Measurements from ENCODE around the gene ZBED4.
"Not testable (repeated sequence)": the region's sequence is repeated elsewhere in the genome, so short reads cannot be mapped to it uniquely, and the experiment has no call there.

Gene ZBED4, protein sequence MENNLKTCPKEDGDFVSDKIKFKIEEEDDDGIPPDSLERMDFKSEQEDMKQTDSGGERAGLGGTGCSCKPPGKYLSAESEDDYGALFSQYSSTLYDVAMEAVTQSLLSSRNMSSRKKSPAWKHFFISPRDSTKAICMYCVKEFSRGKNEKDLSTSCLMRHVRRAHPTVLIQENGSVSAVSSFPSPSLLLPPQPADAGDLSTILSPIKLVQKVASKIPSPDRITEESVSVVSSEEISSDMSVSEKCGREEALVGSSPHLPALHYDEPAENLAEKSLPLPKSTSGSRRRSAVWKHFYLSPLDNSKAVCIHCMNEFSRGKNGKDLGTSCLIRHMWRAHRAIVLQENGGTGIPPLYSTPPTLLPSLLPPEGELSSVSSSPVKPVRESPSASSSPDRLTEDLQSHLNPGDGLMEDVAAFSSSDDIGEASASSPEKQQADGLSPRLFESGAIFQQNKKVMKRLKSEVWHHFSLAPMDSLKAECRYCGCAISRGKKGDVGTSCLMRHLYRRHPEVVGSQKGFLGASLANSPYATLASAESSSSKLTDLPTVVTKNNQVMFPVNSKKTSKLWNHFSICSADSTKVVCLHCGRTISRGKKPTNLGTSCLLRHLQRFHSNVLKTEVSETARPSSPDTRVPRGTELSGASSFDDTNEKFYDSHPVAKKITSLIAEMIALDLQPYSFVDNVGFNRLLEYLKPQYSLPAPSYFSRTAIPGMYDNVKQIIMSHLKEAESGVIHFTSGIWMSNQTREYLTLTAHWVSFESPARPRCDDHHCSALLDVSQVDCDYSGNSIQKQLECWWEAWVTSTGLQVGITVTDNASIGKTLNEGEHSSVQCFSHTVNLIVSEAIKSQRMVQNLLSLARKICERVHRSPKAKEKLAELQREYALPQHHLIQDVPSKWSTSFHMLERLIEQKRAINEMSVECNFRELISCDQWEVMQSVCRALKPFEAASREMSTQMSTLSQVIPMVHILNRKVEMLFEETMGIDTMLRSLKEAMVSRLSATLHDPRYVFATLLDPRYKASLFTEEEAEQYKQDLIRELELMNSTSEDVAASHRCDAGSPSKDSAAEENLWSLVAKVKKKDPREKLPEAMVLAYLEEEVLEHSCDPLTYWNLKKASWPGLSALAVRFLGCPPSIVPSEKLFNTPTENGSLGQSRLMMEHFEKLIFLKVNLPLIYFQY

DNA sequence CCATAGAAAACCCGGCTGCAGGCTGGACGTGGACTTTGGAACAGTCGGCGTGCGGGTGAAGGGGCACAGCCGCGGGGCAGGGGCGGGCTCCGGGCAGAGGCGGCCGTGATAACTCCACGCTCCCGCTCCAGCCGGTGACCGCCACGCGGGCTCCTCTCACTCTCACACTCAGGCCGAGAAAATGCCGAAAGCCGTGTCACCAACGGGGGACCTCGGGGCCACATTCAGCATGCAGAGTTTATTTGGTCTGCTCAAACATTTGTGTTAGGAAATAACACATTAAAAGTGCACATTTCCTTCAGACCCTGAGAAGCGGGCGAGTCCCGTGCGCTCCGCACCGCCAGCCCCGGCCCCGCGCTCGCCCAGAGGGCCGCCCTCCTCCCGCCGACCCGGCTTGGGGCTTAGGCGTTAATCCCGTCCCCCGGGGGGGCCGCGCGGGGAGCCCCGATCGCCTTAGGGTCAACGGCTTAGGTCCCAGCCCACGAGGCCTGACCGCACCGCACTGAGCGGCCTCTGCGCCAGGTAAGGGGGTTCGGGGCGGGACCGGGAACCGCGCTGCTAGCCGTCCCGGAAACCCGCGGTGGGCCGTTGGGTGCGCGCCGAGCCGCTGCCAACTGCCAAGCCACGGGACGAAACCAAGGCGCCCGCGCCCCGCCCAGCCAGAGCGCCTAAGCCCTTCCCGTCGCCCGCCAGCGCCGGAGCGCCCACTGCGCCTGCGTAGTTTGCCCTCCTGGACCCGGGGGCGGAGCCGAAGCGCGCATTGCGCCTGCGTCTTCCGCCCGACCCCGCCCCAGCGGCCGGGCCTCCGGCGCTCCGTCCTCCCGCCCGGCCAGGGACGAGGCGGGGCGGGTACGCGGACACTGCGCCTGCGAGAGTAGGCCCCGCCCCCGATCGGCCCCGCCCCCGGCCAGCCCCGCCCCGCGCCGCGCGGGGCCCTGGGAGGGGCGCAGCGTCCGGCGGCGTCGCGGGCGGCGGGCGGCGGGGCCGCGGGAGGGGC, at the start of gene ZBED4:
Gene ZBED4, plus strand, starts transcription at position 947 of the 997 bp plus-strand sequence. CDS start 29,819 bp downstream, outside the sequence.
- peak; percentile 91 to 95 for DNase-seq

DNA sequence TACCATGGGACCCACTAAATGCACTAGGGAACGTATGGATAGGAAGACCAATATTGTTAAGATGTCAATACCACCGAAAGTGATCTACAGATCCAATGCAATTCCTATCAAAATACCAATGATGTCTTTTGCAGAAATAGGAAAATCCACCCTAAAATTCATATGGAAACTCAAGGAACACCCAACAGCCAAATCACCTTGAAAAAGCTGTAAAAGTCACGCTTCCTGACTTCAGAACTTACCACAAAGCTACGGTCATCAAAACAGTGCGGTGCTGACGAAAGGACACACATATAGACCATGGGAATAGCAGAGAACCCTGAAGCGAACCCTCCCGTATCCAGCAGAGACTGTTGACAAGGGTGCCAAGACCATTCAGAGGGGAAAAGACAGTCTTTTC, 46.5 kb upstream of the ZBED4 start:
- DNase-seq = no peak

DNA sequence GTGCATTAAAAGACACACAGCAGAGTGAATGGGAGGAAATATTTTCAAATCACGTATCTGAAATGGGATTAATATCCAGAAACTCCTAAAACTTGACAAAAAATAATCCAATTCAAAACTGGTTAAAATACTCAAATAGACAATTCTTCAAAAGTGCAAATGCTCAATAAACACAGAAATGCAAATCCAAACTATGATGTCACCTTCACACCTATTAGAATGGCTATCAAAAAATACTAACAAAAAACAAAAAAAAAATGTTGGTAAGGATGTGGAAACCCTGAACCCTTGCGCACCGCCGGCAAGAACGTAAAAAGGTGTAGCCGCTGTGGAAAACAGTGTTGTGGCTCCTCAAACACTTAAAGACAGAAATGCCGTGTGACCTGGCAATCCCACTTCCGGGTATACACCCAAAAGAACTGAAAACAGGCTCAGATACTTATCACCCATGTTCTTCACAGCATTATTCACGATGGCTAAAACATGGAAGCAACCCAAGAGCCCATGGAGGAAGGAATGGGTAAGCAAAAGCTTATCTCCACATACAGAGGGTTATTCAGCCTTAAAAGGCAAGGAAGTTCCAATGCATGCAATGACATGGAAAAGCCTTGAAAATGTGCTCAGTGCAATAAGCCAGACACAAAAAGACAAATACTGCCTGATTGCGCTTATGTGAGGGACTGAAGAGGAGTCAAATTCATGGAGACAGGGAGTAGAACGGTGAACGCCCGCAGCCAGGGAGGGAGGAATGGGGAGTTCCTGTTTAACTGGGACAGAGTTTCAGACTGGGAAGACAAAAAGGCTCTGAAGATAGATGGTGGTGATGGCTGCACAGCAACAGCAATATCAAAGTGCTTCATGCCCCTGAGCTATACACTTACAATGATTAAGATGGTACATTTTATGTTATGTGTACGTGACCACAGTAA, 45.6 kb upstream of the ZBED4 start:
- DNase-seq = no peak

DNA sequence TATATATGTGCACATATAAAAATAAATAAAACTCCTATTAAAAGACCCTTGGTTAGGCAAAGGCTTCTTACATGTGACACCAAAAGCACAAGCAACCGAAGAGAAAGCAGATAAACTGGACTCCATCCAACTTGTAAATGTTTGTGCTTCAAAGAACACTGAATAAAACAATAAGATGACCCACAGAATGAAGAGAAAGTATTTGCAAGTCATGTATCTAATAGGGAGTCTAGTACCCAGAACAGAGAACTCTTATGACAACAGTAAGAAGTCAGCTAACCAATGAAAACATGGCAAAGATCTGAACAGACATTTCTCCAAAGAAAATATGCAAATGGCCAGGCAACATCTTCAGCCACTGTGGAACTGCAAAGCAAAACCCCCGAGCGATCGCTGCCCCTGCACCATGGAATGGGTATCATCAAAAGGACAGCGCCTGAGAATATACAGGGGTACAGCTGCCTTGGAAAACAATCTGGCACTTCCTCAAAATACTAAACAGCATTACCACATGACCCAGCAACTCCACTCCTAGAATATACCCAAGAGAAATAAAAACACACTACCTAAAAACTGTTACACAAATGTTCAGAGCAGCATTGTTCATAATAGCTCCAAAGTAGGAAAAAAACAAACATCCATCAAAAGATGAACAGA, 43.2 kb upstream of the ZBED4 start:
- no peak for DNase-seq

DNA sequence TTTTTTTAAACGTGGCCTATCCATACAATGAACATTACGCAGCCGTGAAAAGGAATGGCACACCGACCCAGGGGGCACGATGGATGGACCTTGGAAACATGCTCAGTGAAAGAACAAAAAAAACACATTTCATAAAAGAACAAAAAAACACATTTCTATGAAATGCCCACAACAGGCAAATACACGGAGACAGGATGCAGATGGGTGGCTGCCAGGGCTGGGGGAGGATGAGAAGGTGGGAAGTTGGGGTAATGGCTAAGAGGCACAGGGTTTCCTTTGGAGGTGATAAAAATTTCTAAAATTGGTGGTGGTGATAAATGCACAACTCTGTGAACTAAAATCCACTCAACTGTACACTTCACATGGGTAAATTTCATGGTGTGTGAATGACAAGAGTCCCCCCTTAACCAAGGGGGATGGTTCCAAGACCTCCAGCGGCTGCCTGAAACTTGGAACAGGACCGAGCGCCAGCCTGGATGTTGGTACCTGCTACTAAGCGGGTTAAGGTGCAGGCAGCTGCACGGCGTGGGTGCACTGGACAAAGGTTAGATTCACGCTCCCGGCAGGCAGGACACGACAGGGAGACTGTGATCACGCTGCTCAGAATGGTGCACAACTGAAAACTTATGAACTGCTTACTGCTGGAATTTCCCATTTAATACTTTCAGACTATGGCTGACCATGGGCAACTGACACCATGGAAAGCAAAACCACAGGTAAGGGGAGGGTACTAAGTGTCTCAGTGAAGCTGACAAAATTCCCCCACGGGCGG, 42.4 kb upstream of the ZBED4 start:
- DNase-seq = no peak

DNA sequence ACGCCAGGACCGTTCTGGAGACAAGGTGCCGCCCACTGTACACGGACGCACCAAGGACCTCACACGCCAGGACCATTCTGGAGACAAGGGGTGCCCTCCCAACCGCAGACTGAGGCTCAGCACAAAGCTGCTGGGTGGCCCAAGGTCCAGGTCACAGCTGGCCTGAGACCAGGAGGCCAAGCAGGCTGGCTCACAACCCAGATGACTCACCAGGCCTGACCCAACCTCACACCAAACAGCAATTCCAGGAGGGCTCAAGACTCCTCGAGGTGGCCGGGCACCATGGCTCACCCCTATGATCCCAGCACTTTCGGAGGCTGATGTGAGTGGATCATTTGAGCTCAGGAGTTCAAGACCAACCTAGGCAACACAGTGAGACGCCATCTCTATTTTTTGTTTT, 40.8 kb upstream of the ZBED4 start:
- no peak for DNase-seq

DNA sequence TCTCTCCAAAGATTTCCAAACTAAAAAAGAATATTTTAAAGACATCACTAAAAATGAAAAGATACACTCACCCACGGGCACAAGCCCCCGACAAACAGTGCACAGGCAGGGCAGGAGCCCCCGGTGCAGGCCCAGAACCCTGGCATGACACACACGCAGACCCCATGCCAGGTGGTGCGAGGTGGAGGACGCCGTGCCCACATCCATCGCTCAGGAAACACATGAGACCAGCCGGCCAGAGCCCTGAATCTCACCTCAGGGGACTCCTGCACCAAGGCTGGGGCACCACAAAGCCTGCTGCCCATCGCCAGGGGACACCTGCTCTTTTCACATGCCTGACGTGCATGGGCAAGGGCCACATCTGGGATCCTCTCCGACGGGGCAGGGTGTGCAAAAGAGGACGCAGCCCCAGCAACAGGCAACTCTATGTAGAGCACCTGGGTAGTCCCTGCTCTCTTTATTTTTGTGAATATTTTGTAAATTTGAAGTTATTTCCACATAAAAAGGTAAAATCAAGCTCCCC, 39.4 kb upstream of the ZBED4 start:
- no peak for DNase-seq

DNA sequence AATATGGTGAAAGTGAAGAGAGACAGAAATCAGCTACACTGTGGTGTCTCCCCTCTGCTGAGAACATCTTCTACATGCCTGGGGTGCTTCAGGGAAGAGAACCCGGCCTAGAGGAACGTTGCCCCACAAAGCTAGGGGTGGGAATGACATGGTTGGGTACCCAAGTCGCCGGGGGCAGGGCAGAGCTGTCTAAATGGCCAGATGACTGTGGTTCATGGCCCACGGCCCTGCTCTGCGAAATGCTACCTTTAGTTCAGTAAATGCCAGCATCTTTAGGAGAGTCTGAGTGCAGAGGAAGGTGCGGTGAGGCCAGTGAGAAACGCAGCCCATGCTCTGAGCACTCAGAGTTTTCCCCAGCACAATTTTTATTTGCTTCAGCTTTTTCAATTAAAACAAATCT, 38.8 kb upstream of the ZBED4 start:
- no peak for DNase-seq

DNA sequence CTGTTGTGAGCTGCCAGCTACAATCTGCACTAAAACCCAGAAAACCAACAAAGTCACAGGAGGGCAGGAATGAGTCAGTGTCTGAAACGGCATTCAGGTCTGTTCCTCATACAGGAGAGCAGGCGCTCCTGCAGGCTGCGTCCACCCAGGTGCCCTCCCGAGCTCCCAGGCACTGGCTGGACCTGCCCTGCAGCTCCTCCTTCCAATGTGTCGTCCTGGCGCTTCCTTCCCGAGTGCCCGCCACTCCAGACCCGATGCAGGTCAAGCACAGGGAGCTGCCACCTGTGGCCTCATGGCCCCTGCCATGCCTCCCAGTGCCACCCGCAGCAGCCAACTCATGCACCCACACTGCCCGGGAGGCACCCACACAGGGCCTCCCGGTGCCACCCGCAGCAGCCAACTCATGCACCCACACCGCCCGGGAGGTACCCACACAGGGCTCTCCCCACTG, 38.0 kb upstream of the ZBED4 start:
- no peak for DNase-seq

DNA sequence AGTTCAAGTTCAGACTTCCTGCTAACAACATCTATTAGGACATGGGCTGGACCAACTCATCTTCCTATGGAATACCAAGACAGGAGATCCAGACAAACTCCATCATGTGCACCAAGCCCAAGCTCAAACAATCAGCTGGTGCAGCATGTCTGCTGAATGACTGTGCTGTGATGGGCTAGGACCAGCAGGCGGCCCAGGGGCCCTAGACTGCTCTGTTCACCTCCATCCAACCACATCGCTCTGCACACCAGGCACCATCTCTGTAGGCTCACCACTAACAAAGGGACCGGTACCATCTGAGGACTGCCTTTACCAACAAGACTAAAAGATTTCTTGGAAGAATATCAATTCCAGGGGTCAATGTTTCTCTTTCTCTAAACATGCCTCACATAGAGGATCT, 36.3 kb upstream of the ZBED4 start:
- no peak for DNase-seq

DNA sequence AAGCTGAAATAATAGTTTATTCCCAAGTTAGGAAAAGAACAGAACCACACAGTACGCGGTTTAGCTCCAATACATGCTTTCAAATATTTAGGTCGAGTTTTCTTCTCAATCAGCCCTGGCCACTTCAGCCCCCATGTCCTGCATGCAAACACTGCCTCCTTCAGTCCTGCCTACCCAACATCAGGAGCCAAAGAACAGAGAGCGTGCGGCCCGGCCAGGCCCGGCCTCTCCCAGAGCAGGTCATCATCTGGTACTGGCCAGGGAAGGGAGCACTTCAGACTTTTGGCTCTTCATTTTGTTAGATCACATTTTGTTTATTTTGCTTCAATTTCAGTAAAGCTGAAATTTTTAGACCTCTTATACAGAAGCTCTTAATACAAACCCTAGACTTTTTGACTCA, 32.7 kb upstream of the ZBED4 start:
- no peak for DNase-seq

DNA sequence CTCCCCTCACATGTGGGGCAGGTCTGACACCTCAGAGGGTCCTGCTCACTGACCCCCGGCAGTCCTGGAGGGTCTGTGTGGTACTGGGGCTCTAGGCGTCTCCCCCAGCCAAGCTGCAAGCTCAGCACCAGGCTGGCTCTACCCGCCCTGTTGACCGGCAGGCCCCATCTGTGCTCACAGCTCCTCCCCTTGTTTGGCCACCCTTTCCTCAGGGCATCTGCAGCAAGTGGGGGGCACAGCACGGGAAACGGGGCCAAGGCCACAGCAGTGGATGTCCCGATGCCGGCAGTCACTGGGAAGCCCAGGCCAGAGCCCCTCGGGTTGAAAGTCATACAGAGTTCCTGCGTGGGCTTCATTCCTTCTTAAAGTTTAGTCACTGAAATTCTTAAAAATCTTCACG, 31.9 kb upstream of the ZBED4 start:
- not testable (repeated sequence) for DNase-seq

DNA sequence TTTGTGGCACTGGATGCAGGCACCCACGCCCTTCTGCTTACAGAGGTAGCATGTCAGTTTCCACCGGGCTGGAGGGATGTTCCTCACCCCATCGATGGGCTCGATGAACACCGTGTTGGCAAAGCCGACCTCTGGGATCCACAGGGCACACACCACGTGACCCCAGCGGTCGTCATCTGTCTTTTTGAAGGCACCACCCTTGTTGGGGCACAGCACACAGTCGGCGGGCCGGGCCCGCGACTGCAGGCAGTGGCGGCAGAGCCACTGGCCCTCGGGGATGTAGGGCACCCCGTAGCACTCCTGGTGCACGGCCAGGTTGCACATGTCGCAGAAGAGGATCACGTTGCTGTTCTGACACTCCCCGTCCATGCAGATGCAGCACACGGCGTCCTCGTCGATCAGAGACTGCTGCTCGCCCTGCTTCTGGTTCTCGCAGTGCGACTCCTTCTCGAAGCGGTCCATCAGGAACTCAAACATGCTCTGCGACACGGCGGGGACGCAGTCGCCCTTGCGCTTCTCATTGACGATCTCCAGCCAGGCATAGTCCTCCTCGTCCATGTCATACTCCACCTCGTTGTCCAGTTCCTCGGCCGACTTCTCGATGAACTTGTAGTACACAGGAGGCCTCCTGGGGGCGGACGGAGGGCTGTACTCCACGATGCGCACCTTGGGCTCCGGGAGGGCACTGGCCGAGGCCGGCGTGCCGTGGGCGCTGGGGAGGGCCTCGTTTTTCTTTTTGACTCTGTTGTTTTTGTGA, 30.2 kb upstream of the ZBED4 start:
- no peak for DNase-seq

DNA sequence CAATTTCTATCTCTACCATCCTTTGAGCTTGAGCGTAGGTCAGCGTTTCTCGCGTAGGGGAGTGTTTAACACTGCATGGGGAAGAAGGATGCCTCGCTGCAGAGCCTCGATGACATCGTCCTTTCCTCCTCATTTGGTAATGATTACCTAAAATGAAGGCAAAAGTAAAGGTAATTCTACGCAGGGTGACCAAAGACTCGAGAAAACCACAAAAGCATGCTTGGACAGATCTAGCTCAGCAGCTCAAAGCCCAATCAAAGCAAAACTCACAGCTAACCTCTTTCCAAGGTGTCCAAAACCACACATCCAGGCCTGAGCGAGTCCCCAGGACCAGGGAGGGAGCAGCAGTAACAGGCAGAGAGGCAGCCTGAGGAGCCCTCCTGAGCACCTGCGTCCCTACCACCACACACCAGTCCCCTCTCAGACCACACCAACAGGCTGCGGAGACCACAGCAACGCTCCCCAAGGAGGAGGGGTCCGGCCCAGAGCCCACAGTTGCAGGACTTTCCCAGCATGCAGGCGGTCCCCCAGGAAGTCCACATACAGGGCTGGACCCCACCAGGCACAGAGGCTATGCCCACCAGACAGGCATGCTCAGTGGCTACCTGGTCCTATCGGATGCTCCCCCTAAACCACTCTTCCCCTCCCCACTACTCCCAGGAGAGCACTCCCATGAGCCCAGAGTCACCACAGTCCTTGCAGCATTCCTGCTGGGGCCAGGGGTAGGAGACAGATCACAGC, 29.3 kb upstream of the ZBED4 start:
- DNase-seq = no peak

DNA sequence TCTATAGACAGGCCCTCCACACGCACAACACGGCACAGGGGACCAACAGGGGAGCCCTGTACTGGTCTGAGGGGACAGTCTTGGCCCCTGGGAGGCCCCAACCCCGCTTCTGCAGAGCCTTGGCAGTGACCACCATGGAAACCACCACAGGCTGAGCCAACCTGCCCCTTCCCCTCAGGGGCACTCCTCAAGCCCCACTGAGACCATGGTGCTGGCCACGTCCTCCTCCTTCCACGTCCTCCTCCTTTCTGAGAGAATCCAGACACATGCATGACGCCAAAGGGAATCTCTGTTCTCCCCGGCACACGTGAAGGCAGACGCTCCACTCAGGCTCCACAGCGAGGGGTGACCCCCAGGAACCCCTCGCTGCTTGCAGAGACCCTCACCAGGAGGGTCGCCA, 28.7 kb upstream of the ZBED4 start:
- DNase-seq = no peak

DNA sequence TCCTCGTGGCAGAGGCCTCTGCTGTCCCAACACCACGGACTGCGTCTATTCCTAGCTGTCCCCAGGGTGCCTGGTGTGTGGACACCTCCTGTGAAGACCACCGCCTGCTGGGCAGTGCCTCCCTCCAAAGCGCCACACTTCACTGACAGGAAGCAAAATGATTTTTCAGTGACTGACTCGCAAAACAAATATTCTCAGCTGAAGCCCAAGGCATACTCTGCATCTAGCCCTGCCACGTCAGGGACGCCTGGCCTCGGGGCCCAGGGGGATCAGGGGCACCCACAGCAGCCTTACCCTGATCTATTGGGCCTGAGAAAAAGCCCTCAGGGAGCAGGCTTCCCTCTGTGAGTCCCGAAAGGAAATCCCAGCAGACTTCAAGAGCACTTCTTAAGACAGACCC, 28.2 kb upstream of the ZBED4 start:
- DNase-seq = no peak

DNA sequence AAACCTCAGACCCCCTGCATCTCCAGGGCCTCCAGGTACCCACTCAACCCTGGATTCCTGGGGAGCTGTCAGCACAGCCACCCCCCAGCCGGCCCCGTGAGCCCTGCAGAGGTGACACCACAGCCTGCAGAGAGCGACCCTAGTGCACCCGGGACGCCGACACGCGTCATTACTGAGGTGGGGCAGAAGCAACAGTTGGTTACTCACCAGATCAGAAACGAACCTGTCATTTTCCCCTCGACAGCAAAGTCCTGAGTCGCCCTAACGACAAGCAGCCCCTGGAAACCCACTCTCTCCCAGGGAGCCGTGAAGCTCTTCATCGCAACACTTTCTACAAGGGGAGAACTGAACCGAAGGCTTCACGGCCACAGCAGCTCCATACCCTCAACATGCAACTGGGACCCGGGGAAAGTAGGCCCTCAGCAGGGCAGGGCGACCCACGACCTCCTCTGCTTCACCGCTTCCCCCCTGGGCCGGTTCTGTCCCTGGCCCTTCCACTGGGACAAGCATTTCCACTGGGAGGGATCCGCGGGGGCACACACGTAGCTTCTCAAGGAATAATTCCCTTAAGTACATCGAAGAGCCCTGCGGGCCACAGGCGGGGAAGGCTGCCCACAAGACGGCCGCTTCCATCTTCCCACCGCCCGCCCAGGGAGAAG, 27.6 kb upstream of the ZBED4 start:
- no peak for DNase-seq
